ENCODE measurements around the gene TAS2R40.

- TF ChIP-seq CTCF (IDR thresholded peaks at IDR 0.05) (no peak), POLR2A (IDR thresholded peaks at IDR 0.05) (no peak)
Measured at GRCh38 chr7:143188994-143189393, 32.8 kb upstream of the TAS2R40 start.
